LHCN-M2 (cell line): Measurements from ENCODE around the gene PGBD2. TPM values are rescaled to one million over a fixed set of nuclear protein-coding genes. Genes with fewer than 3 reads are reported as not detected.
"Not testable (repeated sequence)": the region's sequence is repeated elsewhere in the genome, so short reads cannot be mapped to it uniquely, and the experiment has no call there.

Experiments used
- DNase-seq: peaks from one replicate; pipeline ENCODE4 v3.0.0-alpha.2; 2012; ENCODE audit warnings: low read depth
- total RNA-seq: library from RNA; depleted of rRNA; stranded (reverse); fragments of >200 nt; gene quantifications from 2 replicates; pipeline ENCODE4 v1.2.3, GENCODE V29; 2014

The PGBD2 gene
- total RNA-seq, 1 experiment from 2014 or later = 6.3 TPM

GRCh38 chr1:248889914-248890243 lies 16.2 kb upstream of the PGBD2 start:
- not testable (repeated sequence) for DNase-seq

GRCh38 chr1:248890549-248891498 lies 15.2 kb upstream of the PGBD2 start:
- no peak for DNase-seq

GRCh38 chr1:248891758-248892157 lies 14.3 kb upstream of the PGBD2 start:
- no peak for DNase-seq

- DNase-seq = no peak
Observed at GRCh38 chr1:248892590-248892989, 13.4 kb upstream of the PGBD2 start.

GRCh38 chr1:248894837-248895236 lies 11.2 kb upstream of the PGBD2 start:
- no peak for DNase-seq

GRCh38 chr1:248897412-248898337 lies 8.4 kb upstream of the PGBD2 start:
- DNase-seq = no peak

GRCh38 chr1:248900637-248901036 lies 5.4 kb upstream of the PGBD2 start:
- DNase-seq = no peak

GRCh38 chr1:248901578-248901977 lies 4.5 kb upstream of the PGBD2 start:
- no peak for DNase-seq

DNA sequence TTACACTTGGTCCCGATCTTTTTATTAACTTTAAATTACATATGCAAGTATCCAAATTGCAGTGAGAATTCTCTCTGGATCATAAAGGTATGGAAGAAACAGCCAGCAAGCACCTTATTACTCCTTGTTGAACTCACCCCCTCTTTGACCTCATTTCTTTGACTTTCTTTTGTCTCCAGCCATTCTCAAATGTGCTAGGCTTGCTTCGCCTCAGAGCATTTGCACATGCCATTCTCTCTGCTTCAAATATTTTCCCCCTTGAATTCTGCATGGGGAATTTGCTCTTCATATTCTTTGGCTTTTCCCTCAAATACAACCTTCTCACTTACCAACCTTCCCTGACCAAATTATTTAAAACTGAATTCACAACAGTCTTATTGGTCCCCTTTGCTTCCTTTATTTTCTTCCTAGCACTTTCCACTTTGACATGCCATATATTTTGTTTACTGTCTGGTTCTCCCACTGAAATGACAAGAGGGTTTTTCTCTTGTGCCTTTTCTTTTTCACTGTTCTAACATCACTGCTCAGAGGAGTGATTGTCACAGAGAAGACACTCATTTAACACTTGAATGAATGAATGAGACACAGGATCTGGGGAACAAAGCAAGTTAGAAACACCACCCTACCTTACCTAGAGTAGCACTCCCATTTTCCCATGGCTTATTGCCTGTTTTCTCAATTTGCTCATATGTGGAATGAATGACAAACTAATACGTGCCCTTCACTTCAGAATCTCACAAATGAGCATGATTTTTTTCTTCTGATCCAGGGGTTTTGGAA lies 1.4 kb upstream of the PGBD2 start:
- DNase-seq = no peak

DNA sequence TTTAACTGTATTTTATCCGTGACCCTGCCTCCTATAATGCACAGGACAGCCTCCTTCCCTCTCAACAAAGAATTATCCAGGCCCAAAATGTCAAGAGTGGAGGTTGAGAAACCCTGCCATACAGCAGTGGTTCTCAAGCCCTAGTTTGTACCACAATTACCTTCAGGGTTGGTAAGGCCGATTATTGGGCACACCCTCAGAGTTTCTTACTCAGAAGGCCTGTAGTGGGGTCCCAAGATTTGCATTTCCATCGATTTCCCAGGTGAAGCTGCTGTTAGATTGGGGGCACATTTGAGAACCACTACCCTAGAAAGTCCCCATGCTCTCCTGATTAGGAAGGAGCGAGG lies 400 bp upstream of the PGBD2 start:
- DNase-seq = no peak

DNA sequence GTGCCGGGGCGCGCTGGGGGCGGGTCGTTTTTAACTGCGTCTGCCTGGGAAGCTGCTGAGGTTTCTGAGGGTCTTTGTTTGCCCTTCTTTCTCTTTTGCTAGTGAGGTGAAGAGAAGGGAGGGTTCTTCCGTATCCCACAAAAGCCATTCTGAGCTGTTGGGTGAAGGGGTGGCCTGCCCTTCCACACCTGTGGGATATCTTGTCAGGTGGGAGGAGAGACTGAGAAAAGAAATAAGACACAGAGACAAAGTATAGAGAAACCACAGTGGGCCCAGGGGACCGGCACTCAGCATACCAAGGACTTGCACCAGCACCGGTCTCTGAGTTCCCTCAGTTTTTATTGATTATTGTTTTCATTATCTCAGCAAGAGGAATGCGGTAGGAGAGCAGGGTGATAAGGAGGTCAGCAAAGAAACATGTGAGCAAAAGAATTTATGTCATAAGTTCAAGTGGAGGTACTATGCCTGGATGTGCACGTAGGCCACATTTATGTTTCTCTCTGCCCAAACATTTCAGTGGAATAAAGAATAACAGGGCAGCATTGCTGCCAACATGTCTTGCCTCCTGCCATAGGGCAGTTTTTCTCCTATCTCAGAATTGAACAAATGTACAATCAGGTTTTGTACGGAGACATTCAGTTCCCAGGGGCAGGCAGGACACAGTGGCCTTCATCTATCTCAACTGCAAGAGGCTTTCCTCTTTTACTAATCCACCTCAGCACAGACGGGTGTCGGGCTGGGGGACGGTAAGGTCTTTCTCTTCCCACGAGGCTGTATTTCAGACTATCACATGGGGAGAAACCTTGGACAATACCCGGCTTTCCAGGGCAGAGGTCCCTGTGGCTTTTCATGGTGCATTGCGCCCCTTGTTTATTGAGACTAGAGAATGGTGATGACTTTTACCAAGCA lies 972 bp downstream of the PGBD2 start:
- DNase-seq = no peak

DNA sequence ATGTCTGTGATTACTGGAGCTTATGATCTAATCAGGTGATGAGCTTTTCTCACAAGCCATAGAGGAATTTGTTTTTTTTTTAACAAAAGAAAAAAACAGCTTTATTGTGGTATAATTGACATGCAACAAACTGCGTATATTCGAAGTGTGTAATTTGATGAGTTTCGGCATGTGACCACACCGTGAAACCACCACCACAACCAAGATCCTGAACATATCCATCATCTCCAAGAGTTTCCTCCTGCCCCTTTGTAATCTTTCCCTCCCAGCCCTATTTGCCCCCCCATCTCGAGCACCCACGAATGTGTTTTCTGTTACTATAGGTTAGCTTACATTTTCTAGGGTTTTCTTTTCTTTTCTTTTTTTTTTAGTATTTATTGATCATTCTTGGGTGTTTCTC lies 4.7 kb downstream of the PGBD2 start:
- DNase-seq = no peak

DNA sequence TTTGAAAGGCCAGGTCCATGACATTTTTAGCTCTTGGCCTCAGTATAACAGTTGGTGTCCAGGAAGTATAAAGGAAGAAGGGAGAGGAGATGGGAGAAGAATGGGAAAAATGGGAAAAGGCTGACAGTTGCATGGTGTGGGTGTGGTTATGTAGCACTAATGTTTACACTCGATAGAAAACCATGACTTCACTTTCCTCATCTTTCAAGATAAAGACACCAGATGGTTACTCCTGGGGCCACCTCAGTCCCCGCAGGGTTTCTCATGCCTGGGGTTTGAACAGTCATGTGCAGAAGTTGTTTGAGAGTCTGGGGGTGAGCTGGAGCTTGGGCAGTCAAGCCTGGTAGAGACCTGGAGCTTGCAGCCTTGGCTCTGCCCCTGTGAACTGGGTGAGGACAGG lies 7.9 kb downstream of the PGBD2 start:
- no peak for DNase-seq

- no peak for DNase-seq
Observed at GRCh38 chr1:248914796-248915381, 8.9 kb downstream of the PGBD2 start.

- DNase-seq = peak; percentile 67
Observed at GRCh38 chr1:248918131-248918530, 12.1 kb downstream of the PGBD2 start.

GRCh38 chr1:248923352-248924338 lies 17.6 kb downstream of the PGBD2 start:
- no peak for DNase-seq

- peak; percentile 78 for DNase-seq
Observed at GRCh38 chr1:248924696-248925532, 18.9 kb downstream of the PGBD2 start.

GRCh38 chr1:248925859-248926258 lies 19.8 kb downstream of the PGBD2 start:
- DNase-seq = not testable (repeated sequence)
